ENCODE measurements around the gene MYL3.
A peak's percentile ranks its signal among the peaks of the same experiment; 100 is the strongest.

- no peak for TF ChIP-seq POLR2A (IDR thresholded peaks at IDR 0.05)
- TF ChIP-seq, protein P1, sequence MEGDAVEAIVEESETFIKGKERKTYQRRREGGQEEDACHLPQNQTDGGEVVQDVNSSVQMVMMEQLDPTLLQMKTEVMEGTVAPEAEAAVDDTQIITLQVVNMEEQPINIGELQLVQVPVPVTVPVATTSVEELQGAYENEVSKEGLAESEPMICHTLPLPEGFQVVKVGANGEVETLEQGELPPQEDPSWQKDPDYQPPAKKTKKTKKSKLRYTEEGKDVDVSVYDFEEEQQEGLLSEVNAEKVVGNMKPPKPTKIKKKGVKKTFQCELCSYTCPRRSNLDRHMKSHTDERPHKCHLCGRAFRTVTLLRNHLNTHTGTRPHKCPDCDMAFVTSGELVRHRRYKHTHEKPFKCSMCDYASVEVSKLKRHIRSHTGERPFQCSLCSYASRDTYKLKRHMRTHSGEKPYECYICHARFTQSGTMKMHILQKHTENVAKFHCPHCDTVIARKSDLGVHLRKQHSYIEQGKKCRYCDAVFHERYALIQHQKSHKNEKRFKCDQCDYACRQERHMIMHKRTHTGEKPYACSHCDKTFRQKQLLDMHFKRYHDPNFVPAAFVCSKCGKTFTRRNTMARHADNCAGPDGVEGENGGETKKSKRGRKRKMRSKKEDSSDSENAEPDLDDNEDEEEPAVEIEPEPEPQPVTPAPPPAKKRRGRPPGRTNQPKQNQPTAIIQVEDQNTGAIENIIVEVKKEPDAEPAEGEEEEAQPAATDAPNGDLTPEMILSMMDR (IDR thresholded peaks at IDR 0.05): no peak
- peak in 1 of 4 donors; percentile 3 for TF ChIP-seq EP300 (IDR thresholded peaks at IDR 0.05)
- TF ChIP-seq POLR2AphosphoS5 (IDR thresholded peaks at IDR 0.05): peak in 1 of 2 donors; percentile 61
Observed at GRCh38 chr3:46865031-46865507, 1.8 kb upstream of the MYL3 start.
